Right hindlimb (tissue), 1 donor: Measurements from ENCODE around the gene OMA1.
A peak's percentile ranks its signal among the peaks of the same experiment; 100 is the strongest.
"Not testable (repeated sequence)": the region's sequence is repeated elsewhere in the genome, so short reads cannot be mapped to it uniquely, and the experiment has no call there.

Experiments
- DNase-seq: peaks from one replicate; pipeline ENCODE4 v3.0.0-alpha.2; 2018

The OMA1 gene

DNA sequence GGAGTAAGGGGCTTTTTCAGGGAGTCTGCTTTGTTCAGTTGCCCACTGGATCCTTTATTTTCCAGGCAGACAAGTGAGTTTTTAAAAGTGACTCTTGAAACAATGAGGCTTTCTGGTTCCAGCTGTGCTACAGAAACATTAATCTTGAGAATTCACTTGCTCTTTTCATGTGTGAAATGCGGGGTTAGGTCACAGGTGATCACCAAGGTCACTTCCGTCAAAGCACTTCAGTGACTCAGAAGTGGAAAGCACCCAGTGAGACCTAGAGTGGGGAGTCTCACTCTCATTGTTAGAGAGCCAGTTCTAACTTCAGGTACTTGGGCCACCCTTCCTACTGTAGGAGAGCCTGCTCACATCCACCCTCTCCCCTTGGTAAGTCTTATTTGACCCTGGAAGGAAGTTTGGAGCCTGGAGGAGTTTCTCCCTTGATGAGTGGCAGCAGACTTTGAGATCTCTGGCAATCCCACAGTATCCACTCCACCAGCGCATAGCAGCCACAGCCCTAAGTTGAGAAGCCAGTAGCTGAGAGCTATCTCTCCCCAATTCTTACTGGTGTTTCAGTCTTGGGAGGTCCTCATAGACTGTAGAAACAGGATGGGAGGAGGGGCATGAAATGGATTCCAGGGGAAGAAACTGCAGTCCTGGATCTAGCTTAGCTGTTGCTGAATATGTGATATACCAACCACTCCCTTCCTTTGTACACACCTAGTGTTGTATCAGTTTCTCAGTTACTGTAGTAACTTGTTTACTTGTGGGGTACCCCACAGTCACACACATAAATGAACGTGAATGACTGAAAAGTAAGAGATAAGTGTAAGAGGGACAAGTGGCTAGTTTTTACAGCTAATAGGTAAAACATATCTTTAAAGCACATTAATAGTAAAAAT is 27.4 kb upstream of the OMA1 start:
- DNase-seq = no peak

DNA sequence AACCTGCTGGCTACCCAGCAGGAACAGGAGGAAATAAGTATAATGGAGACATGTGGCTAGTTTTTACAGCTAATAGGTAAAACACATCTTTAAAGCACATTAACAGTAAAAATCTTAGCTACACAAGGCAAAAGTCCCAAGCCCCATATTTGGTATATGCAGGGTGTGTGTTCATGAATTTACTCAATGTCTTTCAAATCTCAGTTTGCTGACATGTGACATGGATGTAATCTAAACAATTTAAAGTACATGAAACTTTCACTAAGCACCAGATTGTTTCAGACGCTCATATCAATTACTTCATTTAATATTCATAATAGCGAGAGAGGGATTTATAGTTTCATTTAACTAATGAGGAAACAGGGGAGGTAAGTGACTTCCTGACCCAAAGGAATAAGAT is 26.6 kb upstream of the OMA1 start:
- DNase-seq = no peak

DNA sequence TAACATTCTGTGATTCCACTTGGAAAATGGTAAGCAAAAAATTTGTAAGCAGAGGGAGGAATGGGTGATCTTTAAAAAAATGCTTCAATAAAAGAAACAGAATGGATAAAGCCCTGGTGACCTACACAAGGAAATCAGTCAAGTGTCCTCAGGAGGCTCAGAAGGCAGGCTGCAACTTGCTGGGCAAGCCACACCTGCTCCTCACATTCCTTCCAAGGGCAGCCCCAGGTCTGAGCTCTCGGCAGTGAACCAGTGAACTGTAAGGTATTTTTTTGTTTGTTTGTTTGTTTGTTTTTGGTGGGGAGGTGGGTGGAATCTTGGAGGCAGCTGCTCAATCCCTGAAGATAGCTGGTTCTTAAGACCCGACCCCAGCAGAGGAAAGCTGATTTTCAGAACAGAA is 26.2 kb upstream of the OMA1 start:
- no peak for DNase-seq

DNA sequence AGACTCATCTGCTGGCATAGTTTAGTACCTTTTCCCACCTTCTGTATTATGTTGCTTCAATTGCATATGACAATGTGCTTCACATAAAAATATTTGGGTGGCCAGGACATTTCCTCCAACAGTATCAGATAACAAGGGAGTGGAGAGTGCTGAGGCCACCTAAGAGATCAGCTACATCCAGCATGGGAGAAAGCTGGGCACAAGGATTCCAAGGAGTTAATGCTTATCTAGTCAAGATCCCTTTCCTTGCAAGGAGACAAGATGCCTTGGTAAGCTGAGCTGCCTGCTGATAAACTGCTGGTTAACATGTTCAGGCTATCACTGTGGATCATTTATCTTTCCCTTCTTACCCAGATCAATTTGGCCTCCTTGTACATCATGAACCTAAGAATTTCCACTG is 25.1 kb upstream of the OMA1 start:
- no peak for DNase-seq

DNA sequence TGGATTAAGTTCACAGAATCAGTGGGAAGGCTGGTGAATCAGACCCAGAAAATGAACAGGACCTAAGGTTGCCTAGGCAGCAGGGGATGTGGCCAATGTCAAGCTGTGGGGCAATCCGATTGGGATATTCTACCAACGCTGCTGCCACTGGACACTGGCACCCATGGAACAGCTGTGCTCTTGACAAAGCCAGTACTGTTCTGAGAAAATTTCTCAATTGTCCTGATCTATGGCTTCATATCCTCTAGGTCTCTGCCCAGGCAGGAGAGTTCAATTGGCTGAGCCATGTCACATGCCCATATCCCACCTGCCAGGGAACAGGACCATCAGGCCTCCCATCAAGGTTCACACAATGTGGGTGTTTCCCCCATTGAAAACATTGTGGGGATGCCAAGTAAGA is 24.3 kb upstream of the OMA1 start:
- DNase-seq = no peak

DNA sequence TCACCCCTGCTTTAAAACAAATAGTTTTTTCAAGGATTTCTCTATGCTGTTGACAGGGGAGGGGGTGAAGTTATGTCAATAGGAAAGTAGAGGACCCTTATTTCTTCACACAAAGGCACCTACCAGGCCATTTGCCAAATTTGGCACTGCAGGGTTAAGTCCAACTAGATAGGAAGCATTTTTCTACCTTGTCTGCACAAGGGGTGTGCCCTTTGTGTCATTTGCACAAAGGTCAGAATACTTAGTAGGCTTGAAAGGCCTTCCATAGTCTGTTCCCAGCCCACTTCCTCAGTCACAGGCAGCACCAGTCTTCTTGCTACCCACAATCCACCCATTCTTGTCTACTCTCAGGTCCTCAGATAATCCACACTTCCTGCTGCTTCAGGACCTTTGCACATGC is 23.6 kb upstream of the OMA1 start:
- DNase-seq = no peak

DNA sequence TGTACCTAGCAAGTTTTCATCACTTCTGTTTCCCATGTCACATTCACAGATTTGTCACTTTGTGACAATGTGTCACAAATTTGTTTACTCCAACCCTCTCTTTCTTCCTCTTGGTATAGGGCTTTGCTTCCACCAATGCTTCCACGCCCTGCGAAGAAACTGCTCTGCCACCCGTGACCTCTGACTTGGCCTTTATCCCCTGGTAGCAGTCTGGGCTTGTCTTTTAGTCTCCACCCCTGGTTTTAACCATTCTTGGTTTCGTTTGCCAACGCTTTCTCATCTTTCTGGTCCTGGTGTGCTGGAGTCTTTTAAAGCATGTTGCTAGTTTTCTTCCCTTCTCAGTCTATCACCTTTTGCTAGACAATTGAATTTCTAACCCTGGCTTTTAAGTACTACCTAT is 22.4 kb upstream of the OMA1 start:
- DNase-seq = no peak

DNA sequence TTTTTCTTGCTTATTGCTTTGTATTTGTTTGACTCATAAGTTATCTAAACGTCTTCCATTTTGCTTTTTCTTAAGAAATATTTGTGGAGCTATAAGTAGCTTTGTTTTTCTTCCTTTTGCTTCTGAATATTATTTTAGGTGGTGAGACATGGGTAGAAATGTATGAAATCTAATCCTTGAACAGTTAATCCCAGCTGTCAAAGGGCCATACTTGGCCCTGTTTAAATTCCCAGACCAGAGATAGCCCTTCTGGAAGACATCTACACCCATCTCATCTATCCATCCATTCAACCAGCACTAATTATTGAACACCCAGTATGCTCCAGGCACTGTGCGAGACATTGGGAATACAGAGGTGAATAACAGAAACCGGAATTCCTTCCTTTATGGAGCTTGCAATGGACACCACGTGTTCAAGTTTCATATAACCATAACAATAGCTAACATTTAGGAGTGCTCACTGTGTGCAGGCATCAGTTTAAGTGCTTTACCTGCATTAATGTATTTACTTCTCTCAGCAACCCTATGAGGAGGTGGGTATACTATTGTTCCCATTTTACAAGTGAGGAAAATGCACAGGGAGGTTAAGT is 21.8 kb upstream of the OMA1 start:
- DNase-seq = no peak

DNA sequence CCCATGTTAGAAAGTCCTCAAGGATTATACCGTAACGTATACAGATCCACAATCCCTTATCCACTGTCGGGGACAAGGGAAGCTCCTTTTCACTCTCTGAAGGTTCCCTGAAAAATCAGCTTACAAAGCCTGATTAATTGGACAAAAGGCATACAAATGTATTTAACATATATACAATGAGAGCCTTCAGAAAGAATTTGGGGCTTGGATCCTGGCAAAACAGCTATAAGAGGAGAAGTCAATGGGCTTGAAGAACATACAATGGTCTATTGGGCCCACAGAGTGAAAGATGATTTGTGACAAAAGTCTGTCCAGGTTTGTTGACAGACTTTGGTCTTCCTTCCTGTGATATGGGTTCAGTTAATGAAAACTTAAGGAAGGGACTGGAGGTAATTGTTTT is 19.8 kb upstream of the OMA1 start:
- no peak for DNase-seq

DNA sequence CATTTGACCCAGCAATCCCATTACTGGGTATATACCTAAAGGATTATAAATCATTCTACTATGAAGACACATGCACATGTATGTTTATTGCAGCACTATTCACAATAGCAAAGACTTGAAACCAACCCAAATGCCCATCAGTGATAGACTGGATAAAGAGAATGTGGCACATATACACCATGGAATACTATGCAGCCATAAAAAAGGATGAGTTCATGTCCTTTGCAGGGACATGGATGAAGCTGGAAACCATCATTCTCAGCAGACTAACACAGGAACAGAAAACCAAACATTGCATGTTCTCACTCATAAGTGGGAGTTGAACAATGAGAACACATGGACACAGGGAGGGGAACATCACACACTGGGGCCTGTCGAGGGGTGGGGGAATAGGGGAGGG is 17.2 kb upstream of the OMA1 start:
- DNase-seq = not testable (repeated sequence)

DNA sequence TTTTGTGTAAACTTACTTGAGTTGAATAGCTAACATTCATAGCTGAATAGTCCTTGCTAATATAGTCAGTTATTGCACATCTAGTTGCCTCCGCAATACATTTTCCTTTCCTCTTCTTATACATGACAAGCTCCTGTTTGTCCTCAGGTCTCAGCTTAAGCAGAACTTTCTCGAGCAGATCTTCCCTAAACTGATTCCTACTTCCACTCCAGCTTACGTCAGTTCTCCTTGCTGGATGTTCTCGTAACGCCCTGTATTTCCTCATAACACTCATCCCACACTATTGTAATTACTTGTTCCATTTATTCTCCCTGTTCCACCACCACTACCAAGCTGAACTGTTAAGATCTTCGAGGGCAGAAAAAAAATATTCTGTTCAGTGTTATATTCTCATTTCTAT is 15.1 kb upstream of the OMA1 start:
- DNase-seq = no peak

DNA sequence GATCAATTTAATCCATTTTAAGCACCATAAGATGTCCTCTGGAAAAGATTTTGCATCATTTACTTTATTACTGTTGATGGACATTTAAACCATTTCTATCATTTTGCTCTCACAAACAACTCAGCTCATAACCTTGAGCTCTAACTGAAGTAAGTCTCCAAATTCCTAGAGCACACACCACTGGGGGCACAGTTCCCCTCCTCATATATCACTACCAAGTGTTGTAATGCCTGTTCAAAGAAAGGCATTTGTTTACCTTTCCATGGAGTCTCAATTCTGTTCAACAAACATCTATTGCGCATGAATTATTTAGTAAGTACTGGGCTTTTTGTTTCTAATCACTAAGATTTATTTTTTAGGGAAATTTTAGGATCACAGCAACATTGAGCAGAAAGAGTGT is 8.9 kb upstream of the OMA1 start:
- DNase-seq = no peak

DNA sequence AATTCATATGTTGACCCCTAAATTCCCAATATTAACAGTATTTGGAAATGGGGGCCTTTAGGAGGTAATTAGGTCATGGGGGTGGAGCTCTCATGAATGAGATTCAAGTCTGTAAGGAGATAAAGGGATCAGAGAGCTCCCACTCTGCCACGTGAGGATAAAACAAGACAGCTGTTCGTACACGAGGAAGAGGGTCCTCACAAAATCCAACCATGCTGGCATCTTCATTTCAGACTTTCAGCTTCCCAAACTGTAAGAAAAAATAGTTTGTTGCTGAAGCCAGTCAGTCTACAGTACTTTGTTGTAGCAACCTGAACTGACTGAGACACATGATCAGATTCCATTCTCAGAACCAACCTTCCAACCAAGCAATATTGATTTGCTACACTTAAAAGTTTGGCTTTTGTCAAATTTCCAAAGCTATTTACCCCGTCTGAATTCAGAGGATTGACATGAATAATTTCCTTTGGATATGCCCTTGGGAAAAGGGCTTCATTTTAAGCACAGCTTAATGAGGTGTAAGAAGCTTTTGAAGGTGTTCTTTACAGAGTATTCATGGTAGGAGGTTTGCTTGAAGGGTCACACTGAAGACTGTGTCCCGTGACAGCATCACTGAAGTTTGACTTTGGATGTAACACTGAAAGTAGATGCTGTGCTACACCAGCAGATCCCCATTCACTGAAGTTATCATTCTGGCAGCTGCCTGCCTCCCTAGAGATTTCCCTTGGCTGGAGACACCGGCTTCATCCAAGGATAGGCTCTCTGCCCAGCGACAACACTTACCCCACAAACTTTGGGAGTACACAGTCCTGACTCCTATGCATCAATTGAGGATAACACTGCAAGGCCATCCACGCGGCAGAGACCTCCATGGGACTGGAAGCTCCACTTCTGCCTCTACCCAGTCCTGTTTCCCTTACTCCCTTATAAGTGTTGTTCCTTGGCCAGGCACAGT is 4.9 kb upstream of the OMA1 start:
- no peak for DNase-seq

DNA sequence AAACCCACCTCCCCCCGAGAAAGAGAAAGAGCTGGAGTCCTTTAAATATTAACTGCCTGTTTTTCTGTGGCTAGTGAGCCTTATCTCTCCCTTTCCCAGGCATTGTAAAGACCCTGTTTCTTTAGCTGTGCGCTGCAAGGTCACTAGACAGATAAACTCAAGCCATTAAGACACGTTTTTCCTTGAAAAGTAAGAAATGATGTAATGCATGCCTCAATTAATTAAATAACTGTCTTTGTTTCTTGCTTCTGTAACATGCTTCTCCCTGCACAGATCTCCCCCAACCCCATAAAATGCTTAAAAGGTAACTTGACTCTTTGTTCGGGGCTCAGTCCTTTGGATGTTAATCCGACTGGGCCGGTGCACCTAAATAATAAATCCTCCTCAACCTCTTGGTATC is 2.8 kb upstream of the OMA1 start:
- DNase-seq = not testable (repeated sequence)

DNA sequence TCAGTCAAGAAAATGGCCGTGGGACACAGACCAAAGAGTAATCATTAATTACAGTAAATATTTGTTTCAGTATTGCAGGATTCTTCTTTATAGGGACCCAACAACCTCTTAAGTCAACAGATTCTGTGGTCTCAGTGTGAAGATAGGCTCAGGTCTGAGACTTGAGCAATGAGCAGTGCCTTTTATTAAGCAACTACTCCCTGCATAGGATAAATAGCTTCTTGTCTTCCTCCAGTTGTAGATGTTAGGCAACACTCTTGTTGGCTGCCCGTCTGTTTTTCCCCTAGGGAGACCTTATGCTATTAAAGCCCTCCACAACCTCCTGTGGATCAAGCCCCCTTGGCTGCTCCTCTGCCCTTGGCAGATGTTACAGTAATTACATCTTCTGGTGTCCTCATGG is 1.8 kb upstream of the OMA1 start:
- DNase-seq = no peak

DNA sequence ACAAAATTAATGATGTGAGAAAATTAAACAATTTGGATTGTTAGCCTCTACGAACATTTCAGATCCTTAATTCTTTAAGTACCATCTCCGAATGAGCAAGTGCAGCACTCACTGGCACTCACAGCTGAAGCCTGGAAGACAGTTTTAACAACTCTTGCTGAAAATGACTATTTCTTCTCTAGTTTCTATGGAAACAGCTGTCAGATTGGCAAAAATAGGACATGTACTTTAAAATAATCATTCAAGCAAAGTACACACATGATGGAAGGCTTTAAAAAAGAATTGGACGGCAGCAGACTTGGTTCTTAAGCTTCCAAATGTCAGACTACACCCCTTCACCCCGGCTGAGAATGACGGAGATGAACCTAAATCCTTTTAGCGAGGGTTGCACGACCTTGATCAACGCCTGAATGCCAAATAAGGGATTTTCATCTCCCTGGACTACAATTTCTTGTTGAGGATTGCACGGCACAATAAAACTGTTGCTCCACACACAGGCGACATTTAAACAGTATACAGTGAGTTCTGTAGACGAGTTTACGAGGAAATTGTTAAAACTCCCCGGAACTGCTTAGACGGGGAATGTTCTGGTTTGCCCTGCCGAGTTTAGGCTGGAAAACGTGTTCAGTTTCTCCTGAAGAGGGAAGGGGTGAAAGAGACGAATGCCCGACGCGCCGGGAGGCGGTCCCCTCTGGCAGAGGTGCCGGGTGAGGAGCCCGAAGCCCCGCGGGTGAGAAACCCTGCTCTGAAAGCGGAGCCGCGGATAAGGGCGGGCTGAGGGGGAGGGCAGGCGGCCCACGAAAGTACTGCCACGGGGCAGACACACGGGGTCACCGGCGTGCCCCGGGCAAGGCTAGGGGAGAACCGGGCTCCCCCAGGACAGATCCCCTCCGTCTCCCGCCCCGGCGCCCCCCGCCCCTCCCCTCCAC is 671 bp downstream of the OMA1 start:
- DNase-seq = peak; percentile 90

DNA sequence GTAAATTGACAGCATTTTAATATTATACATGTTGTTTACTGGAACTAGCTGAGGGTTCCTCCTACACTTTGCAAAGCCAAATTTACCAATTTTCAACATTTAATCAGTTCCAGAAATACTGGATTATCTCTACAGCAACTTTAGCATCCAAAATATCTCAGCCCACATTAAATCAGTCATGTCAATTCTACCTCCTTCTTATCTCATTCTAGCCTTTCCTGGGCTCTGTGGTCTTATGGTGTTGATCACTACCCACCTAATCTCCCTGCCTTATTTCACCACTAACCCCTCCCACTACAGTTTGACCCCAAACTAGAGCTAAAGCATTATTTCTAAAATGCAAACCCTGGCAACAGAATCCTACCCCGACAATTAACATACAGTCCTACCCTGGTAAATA is 3.3 kb downstream of the OMA1 start:
- DNase-seq = no peak

DNA sequence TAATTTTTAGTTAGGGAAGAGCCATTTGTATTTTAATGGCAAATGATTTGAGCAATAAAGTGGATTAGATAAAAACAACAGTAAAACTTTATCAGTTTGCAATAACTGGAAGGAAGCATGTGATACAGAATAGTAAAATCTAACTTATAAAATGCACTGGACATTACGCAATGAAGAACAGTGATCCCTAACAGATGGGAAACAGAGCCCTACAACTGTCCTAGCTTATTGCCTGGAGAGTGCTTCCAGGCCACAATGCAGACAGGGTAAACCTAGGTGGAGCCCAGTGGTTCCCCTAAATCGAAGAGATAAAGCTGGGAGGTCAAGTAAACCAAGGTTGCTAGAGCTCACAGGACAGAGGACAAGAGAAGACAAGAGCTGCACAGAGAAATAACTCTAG is 7.0 kb downstream of the OMA1 start:
- DNase-seq = no peak

DNA sequence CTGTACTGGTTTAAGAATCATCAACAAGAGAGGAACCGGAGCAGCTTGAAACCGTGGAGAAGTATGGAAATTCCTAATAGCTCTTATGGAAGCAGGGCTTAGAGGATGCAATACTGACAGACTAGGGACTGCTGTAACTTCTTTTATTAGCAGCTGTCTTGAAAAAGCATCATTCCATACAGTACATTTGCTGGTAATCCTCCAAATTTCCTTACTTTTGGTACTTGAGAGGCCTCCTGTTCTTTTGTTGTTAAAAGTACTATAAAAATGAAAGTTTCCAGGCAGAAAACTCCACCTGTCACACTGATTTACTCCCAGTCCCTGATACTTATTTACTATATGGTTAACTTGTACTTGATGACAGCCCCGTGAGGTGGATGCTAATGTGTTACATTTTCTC is 7.7 kb downstream of the OMA1 start:
- DNase-seq = no peak

DNA sequence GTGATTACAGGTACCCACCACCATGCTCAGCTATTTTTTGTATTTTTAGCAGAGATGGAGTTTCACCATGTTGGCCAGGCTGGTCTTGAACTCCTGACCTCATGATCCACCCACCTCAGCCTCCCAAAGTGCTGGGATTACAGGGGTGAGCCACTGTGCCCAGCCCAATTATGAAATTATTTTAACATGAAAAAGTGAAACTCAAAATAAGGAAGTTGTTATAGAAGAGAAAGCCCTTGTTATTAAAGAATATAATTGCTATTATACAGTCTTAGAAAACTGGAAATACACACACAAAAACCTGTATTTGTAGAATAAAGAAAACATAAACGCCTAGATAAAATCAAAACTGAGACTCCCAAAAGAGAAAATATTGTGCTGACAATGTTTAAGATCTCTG is 14.7 kb downstream of the OMA1 start:
- DNase-seq = not testable (repeated sequence)

DNA sequence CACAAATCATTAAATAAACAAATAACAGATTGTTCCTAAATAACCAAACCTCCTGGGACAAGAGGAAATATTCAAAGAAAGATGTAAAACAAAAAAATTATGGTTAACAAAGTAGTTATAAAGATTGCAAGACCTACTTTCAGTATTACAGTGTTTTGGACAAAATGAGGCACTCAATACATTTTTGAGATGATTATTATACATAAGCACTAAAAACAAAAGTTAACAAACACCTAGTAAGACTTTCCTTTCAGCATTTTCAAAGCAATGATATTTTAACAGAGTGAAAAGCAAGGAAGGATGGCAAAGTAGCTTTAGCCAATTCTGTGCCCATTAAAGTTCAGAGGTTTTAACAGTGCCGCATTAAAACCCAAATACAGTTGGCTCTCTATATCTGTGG is 17.2 kb downstream of the OMA1 start:
- no peak for DNase-seq

DNA sequence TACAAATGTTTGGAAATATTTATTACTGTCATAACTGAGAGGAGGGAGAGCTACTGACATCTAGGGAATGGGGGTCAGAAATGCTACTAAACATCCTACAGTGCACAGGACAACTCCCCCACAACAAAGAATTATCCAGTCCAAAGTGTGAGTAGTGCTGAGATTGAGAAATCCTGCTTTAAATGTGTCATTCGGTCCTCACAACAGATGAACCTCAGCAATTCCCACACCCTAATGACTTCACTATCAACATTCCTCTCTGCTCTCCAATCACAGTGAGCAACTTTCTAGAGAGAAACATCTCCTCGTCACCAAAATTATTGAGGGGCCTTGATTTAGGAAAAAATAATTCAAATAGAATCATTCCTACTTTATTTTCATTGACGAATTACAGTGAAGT is 18.0 kb downstream of the OMA1 start:
- no peak for DNase-seq
